Activated CD8-positive, alpha-beta T cell treated with anti-CD3 and anti-CD28 coated beads, Interleukin-2, amount 10 ng/mL, durations not matched to agents 7 days and 5 days (primary cell): ENCODE measurements around the gene TFAP2D. TPM values are rescaled to one million over a fixed set of nuclear protein-coding genes. Genes with fewer than 3 reads are reported as not detected.

Source experiments
- ATAC-seq: fragments of 150-1000 bp; cut with Tn5 transposase; one replicate; pipeline ENCODE4 v1.10.0; 2021; ENCODE audit warnings: moderate library complexity
- CTCF ChIA-PET: fragments of 350-600 bp; sonication (Branson Sonifier 250); formaldehyde crosslinking; loops from one replicate; lab custom pipeline; 2021; ENCODE audit warnings: antibody characterized with exemption; lab: Charles Lee
- POLR2A ChIA-PET: fragments of 350-600 bp; sonication (Branson Sonifier 250); formaldehyde crosslinking; loops from one replicate; lab custom pipeline; 2021; ENCODE audit warnings: antibody characterized with exemption; lab: Charles Lee
- DNase-seq: peaks from one replicate; pipeline ENCODE4 v3.0.0-alpha.2; 2020
- H3K27ac Mint-ChIP-seq: one replicate; pipeline ENCODE4 v1.8.0; 2021; ENCODE audit warnings: mild to moderate bottlenecking, mixed read lengths
- H3K27me3 Mint-ChIP-seq: one replicate; pipeline ENCODE4 v1.8.0; 2021; ENCODE audit warnings: low read depth, mixed read lengths
- H3K36me3 Mint-ChIP-seq: one replicate; pipeline ENCODE4 v1.8.0; 2021; ENCODE audit warnings: low read depth, mixed read lengths
- H3K4me1 Mint-ChIP-seq: one replicate; pipeline ENCODE4 v1.8.0; 2021; ENCODE audit warnings: low read depth, mixed read lengths
- H3K4me3 Mint-ChIP-seq: one replicate; pipeline ENCODE4 v1.8.0; 2021; ENCODE audit warnings: mild to moderate bottlenecking, mixed read lengths
- H3K9me3 Mint-ChIP-seq: one replicate; pipeline ENCODE4 v1.8.0; 2022; ENCODE audit warnings: mixed read lengths; ENCODE audit not compliant: insufficient read depth
- total RNA-seq, 2 experiments: library from RNA; stranded (reverse); gene quantifications; one replicate each; pipeline ENCODE4 v1.2.3, GENCODE V29; 2021

The TFAP2D gene
- total RNA-seq: not detected

GRCh38 chr6:50713226-50713625 is at the start of gene TFAP2D:
TFAP2D (plus strand) TSS chr6:50713526; CDS start chr6:50714056, 530 bp downstream.
- Mint-ChIP-seq H3K36me3 (peaks cover 4% of the 10 kb centered on the region), H3K27me3 (peaks cover 60% of the 10 kb centered on the region), H3K9me3 (peaks cover 5% of the 10 kb centered on the region), H3K4me3 (no peak within 1 kb of the TSS), H3K27ac (no peak within 1 kb of the TSS), H3K4me1 (no peaks in the 10 kb centered on the region)
- ChIA-PET CTCF (no interaction called here), POLR2A (no interaction called here)
- ATAC-seq (no peak), DNase-seq (no peak)

- no peak for ATAC-seq
- no peak overlapping the region for H3K27ac Mint-ChIP-seq
- no peaks in the 10 kb centered on the region for H3K36me3 Mint-ChIP-seq
- DNase-seq: no peak
- no peaks in the 10 kb centered on the region for H3K27me3 Mint-ChIP-seq
- no peaks in the 10 kb centered on the region for H3K9me3 Mint-ChIP-seq
- CTCF ChIA-PET: interaction anchor here (0.6 kb wide), 1 partner anchor 551 kb away, joined by 3 read pairs; no protein-coding TSS in a partner anchor
- POLR2A ChIA-PET: no interaction called here
- H3K4me1 Mint-ChIP-seq: no peaks in the 10 kb centered on the region
- H3K4me3 Mint-ChIP-seq: no peak overlapping the region
Observed at GRCh38 chr6:50663806-50664205, 49.5 kb upstream of the TFAP2D start.

- CTCF ChIA-PET: no interaction called here
- no peaks in the 10 kb centered on the region for H3K27me3 Mint-ChIP-seq
- H3K27ac Mint-ChIP-seq: no peak overlapping the region
- H3K36me3 Mint-ChIP-seq: no peaks in the 10 kb centered on the region
- DNase-seq: no peak
- no peak overlapping the region for H3K4me3 Mint-ChIP-seq
- H3K4me1 Mint-ChIP-seq: no peaks in the 10 kb centered on the region
- no peak for ATAC-seq
- POLR2A ChIA-PET: no interaction called here
- no peaks in the 10 kb centered on the region for H3K9me3 Mint-ChIP-seq
Observed at GRCh38 chr6:50666089-50666488, 47.2 kb upstream of the TFAP2D start.

- ATAC-seq (no peak), DNase-seq (no peak)
- H3K9me3 Mint-ChIP-seq: no peaks in the 10 kb centered on the region
- no peak overlapping the region for H3K27ac Mint-ChIP-seq
- H3K36me3 Mint-ChIP-seq: no peaks in the 10 kb centered on the region
- H3K4me1 Mint-ChIP-seq: no peaks in the 10 kb centered on the region
- ChIA-PET CTCF (no interaction called here), POLR2A (no interaction called here)
- no peaks in the 10 kb centered on the region for H3K27me3 Mint-ChIP-seq
- H3K4me3 Mint-ChIP-seq: no peak overlapping the region
Observed at GRCh38 chr6:50681213-50681824, 32.0 kb upstream of the TFAP2D start.

GRCh38 chr6:50689210-50689609 is 24.1 kb upstream of the TFAP2D start:
- no peaks in the 10 kb centered on the region for H3K36me3 Mint-ChIP-seq
- no peaks in the 10 kb centered on the region for H3K27me3 Mint-ChIP-seq
- CTCF ChIA-PET: no interaction called here
- no peak for ATAC-seq
- POLR2A ChIA-PET: no interaction called here
- no peak for DNase-seq
- no peaks in the 10 kb centered on the region for H3K9me3 Mint-ChIP-seq
- H3K27ac Mint-ChIP-seq: no peak overlapping the region
- no peaks in the 10 kb centered on the region for H3K4me1 Mint-ChIP-seq
- no peak overlapping the region for H3K4me3 Mint-ChIP-seq

- Mint-ChIP-seq H3K4me3 (no peak overlapping the region), H3K4me1 (no peaks in the 10 kb centered on the region), H3K27ac (no peak overlapping the region), H3K36me3 (no peaks in the 10 kb centered on the region), H3K9me3 (no peaks in the 10 kb centered on the region), H3K27me3 (no peaks in the 10 kb centered on the region)
- CTCF ChIA-PET: no interaction called here
- POLR2A ChIA-PET: no interaction called here
- ATAC-seq (no peak), DNase-seq (no peak)
Observed at GRCh38 chr6:50691814-50692495, 21.4 kb upstream of the TFAP2D start.

- H3K36me3 Mint-ChIP-seq: no peaks in the 10 kb centered on the region
- no peak for DNase-seq
- H3K4me1 Mint-ChIP-seq: no peaks in the 10 kb centered on the region
- ChIA-PET CTCF (no interaction called here), POLR2A (no interaction called here)
- no peaks in the 10 kb centered on the region for H3K9me3 Mint-ChIP-seq
- H3K4me3 Mint-ChIP-seq: no peak overlapping the region
- H3K27me3 Mint-ChIP-seq: no peaks in the 10 kb centered on the region
- no peak overlapping the region for H3K27ac Mint-ChIP-seq
- no peak for ATAC-seq
Observed at GRCh38 chr6:50698546-50698945, 14.8 kb upstream of the TFAP2D start.

GRCh38 chr6:50699051-50699775 is 14.1 kb upstream of the TFAP2D start:
- DNase-seq: no peak
- Mint-ChIP-seq H3K36me3 (no peaks in the 10 kb centered on the region), H3K27me3 (no peaks in the 10 kb centered on the region), H3K4me3 (no peak overlapping the region), H3K9me3 (no peaks in the 10 kb centered on the region), H3K27ac (no peak overlapping the region), H3K4me1 (no peaks in the 10 kb centered on the region)
- ChIA-PET POLR2A (no interaction called here), CTCF (no interaction called here)
- ATAC-seq: no peak

- Mint-ChIP-seq H3K4me1 (peaks cover 2% of the 10 kb centered on the region), H3K36me3 (peaks cover 2% of the 10 kb centered on the region), H3K4me3 (no peak overlapping the region), H3K27ac (no peak overlapping the region), H3K9me3 (no peaks in the 10 kb centered on the region), H3K27me3 (peaks cover 36% of the 10 kb centered on the region)
- ATAC-seq: no peak
- ChIA-PET POLR2A (no interaction called here), CTCF (no interaction called here)
- no peak for DNase-seq
Observed at GRCh38 chr6:50706575-50706974, 6.8 kb upstream of the TFAP2D start.

GRCh38 chr6:50707191-50707590 is 6.1 kb upstream of the TFAP2D start:
- DNase-seq (no peak), ATAC-seq (no peak)
- Mint-ChIP-seq H3K4me1 (peaks cover 2% of the 10 kb centered on the region), H3K27ac (no peak overlapping the region), H3K9me3 (no peaks in the 10 kb centered on the region), H3K4me3 (no peak overlapping the region), H3K27me3 (peaks cover 41% of the 10 kb centered on the region), H3K36me3 (peaks cover 2% of the 10 kb centered on the region)
- ChIA-PET POLR2A (no interaction called here), CTCF (no interaction called here)

- no peak for ATAC-seq
- CTCF ChIA-PET: no interaction called here
- no peak for DNase-seq
- Mint-ChIP-seq H3K36me3 (peaks cover 2% of the 10 kb centered on the region), H3K27ac (no peak overlapping the region), H3K27me3 (peaks cover 44% of the 10 kb centered on the region), H3K4me3 (no peak overlapping the region), H3K4me1 (peaks cover 2% of the 10 kb centered on the region), H3K9me3 (no peaks in the 10 kb centered on the region)
- POLR2A ChIA-PET: no interaction called here
Observed at GRCh38 chr6:50707652-50708300, 5.5 kb upstream of the TFAP2D start.
